SU-DHL-6 (cell line): ENCODE measurements around the gene UTP11.

ENCODE experiments used
- CTCF ChIP-seq: fragments of 200-600 bp; sonication (generic); IDR thresholded peaks from one replicate; pipeline ENCODE4 v1.5.1; 2017; ENCODE audit warnings: antibody characterized with exemption, mild to moderate bottlenecking, low read length, moderate library complexity; ENCODE audit not compliant: insufficient read depth, poor library complexity, severe bottlenecking
- EZH2phosphoT487 ChIP-seq: fragments of 200-600 bp; sonication (generic), shearing (Covaris generic); conservative IDR thresholded peaks from 2 replicates; pipeline ENCODE4 v1.6.1; 2018; ENCODE audit warnings: mild to moderate bottlenecking, antibody characterized with exemption, low read length, moderate library complexity, mixed read lengths

GRCh38 chr1:38022810-38023209 lies 10.3 kb downstream of the UTP11 start:
- TF ChIP-seq CTCF (no peak), EZH2phosphoT487 (no peak)
